Measurements from ENCODE around the gene MAP3K7. TPM values are rescaled to one million over a fixed set of nuclear protein-coding genes. Genes with fewer than 3 reads are reported as not detected.

The MAP3K7 gene
- total RNA-seq, 4 donors from 2014 or later, result 18.4 to 26.6 (median 22.6) TPM

DNA sequence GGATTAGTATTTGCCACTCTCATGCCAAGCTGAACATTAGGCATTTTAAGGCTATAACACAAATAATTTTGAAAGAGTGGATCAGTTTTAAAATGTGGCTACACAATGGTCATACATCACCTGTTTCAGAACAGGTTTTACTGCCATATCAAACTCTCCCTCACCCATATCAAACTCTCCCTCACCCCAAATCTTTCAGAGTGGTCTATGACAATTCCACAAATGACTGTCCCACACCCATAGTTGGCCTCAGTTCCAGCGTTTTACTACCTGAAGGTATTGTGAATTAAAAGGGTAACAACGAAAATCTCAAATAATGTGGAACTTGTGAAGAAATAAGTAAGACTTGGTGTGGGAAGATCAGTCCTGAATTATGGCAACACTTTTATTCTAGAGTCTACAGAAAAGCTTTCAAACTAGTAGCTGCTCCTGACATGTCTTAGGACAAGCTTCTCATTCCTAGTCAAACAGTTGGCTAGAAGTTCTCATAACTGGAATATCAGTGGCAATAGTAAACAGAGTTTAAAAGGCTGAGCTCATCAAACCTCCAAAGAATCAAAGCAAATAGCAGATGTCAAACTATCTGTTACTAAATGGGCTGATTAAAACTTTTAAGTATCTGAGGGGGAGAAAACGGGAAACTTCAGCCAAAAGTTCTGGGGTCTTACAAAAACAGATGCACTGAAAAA is 52.4 kb downstream of the MAP3K7 start:
- TF ChIP-seq EP300 (IDR thresholded peaks at IDR 0.05) (no peak), POLR2A (IDR thresholded peaks at IDR 0.05) (no peak), POLR2AphosphoS5 (IDR thresholded peaks at IDR 0.05) (no peak)
- TF ChIP-seq, protein P1, sequence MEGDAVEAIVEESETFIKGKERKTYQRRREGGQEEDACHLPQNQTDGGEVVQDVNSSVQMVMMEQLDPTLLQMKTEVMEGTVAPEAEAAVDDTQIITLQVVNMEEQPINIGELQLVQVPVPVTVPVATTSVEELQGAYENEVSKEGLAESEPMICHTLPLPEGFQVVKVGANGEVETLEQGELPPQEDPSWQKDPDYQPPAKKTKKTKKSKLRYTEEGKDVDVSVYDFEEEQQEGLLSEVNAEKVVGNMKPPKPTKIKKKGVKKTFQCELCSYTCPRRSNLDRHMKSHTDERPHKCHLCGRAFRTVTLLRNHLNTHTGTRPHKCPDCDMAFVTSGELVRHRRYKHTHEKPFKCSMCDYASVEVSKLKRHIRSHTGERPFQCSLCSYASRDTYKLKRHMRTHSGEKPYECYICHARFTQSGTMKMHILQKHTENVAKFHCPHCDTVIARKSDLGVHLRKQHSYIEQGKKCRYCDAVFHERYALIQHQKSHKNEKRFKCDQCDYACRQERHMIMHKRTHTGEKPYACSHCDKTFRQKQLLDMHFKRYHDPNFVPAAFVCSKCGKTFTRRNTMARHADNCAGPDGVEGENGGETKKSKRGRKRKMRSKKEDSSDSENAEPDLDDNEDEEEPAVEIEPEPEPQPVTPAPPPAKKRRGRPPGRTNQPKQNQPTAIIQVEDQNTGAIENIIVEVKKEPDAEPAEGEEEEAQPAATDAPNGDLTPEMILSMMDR (IDR thresholded peaks at IDR 0.05), result no peak
- 89 to 91% methylated on average over 3 of the region's 3 CpGs for WGBS, 2 donors (ENCODE audit: low coverage in 1 of 2)
- Histone ChIP-seq H3K36me3 (peaks cover 0 to 45% of the 10 kb centered on the region in 2 donors), H3K27ac (no peak overlapping the region), H3K4me3 (no peak overlapping the region), H3K9me3 (no peaks in the 10 kb centered on the region), H3K27me3 (no peaks in the 10 kb centered on the region), H3K4me1 (no peaks in the 10 kb centered on the region)
- no peak for ATAC-seq

- no peak for ATAC-seq
- no peaks in the 10 kb centered on the region for H3K9me3 ChIP-seq
- no peak overlapping the region for H3K27ac ChIP-seq
- WGBS, 2 donors (ENCODE audit: low coverage in 1 of 2), result 84 to 100% methylated on average over 2 to 4 of the region's 4 CpGs
- H3K27me3 ChIP-seq, result no peaks in the 10 kb centered on the region
- no peak overlapping the region for H3K4me3 ChIP-seq
- TF ChIP-seq POLR2A (IDR thresholded peaks at IDR 0.05) (no peak), EP300 (IDR thresholded peaks at IDR 0.05) (no peak), POLR2AphosphoS5 (IDR thresholded peaks at IDR 0.05) (no peak)
- TF ChIP-seq, protein P1 (IDR thresholded peaks at IDR 0.05), result no peak
- no peaks in the 10 kb centered on the region for H3K4me1 ChIP-seq
- H3K36me3 ChIP-seq, result peaks cover 0 to 45% of the 10 kb centered on the region in 2 donors
Measured at GRCh38 chr6:90533615-90534336, 53.1 kb downstream of the MAP3K7 start.

GRCh38 chr6:90530882-90531281 is 56.0 kb downstream of the MAP3K7 start:
- no peak overlapping the region for H3K27ac ChIP-seq
- no peaks in the 10 kb centered on the region for H3K4me1 ChIP-seq
- H3K4me3 ChIP-seq, result no peak overlapping the region
- 67 to 75% methylated on average over 1 of the region's 1 CpG for WGBS, 2 donors (ENCODE audit: low coverage in 1 of 2)
- TF ChIP-seq POLR2AphosphoS5 (IDR thresholded peaks at IDR 0.05), result no peak
- TF ChIP-seq EP300 (IDR thresholded peaks at IDR 0.05), result no peak
- no peak for TF ChIP-seq POLR2A (IDR thresholded peaks at IDR 0.05)
- TF ChIP-seq, protein P1 (IDR thresholded peaks at IDR 0.05), result no peak
- no peaks in the 10 kb centered on the region for H3K9me3 ChIP-seq
- peaks cover 0 to 41% of the 10 kb centered on the region in 2 donors for H3K36me3 ChIP-seq
- ATAC-seq, result no peak
- H3K27me3 ChIP-seq, result no peaks in the 10 kb centered on the region

DNA sequence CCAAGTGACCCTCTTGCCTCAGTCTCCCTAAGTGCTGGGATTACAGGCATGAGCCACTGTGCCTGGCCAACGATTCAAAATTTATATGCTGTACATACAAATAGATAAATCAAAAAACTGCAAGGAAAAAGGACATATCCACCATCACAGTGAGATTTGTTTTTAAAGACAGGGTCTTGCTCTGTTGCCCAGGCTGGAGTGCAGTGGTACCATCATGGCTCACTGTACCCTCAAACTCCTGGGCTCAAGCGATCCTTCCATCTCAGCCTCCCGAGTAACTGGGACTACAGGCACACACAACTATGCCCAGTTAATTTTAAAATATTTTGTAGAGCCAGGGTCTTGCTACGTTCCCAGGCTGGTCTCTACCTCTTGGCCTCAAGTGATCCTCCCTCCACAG is 61.5 kb downstream of the MAP3K7 start:
- Histone ChIP-seq H3K4me1 (no peaks in the 10 kb centered on the region), H3K4me3 (no peak overlapping the region), H3K27me3 (no peaks in the 10 kb centered on the region), H3K27ac (no peak overlapping the region), H3K9me3 (no peaks in the 10 kb centered on the region), H3K36me3 (peaks cover 0 to 47% of the 10 kb centered on the region in 2 donors)
- TF ChIP-seq POLR2AphosphoS5 (IDR thresholded peaks at IDR 0.05) (no peak), POLR2A (IDR thresholded peaks at IDR 0.05) (no peak), EP300 (IDR thresholded peaks at IDR 0.05) (no peak)
- TF ChIP-seq, protein P1 (IDR thresholded peaks at IDR 0.05), result no peak
- WGBS, 2 donors (ENCODE audit: low coverage in 1 of 2), result 94 to 100% methylated on average over 2 to 3 of the region's 4 CpGs
- no peak for ATAC-seq

All from gastroesophageal sphincter (tissue), 4 donors.